Vagina (tissue), 2 donors: ENCODE data around the gene PAQR5.

Source experiments
- CTCF ChIP-seq, 3 experiments: fragments of 450-650 bp in 2 of 3; fragments of 200-600 bp in 1 of 3; sonication (generic) in 1 of 3; IDR thresholded peaks; one replicate each; pipeline ENCODE4 v1.5.1; 2017 to 2019; ENCODE audit warnings: antibody characterized with exemption in 3 of 3, mild to moderate bottlenecking in 2 of 3, moderate library complexity in 2 of 3
- POLR2AphosphoS5 ChIP-seq, 2 donors: sonication (generic); formaldehyde crosslinking; IDR thresholded peaks; one replicate each; pipeline ENCODE4 v1.9.0; 2017; ENCODE audit warnings: antibody characterized with exemption in 2 of 2, mild to moderate bottlenecking in 2 of 2, low read depth in 1 of 2; ENCODE audit not compliant: insufficient read depth in 1 of 2

- TF ChIP-seq CTCF (IDR thresholded peaks at IDR 0.05) (no peak), POLR2AphosphoS5 (IDR thresholded peaks at IDR 0.05; ENCODE audit: insufficient read depth in 1 of 2, low read depth in 1 of 2) (no peak)
Measured at GRCh38 chr15:69318033-69318432, 19.3 kb downstream of the PAQR5 start.
